HG02588 (cell line): ENCODE measurements around the gene CYP24A1.

Source experiments
- ATAC-seq: cut with Tn5 transposase; IDR thresholded peaks from one replicate; pipeline ENCODE4 v1.9.1; 2021; ENCODE audit warnings: mild to moderate bottlenecking, moderate library complexity; ENCODE audit not compliant: unreplicated experiment

Gene CYP24A1

DNA sequence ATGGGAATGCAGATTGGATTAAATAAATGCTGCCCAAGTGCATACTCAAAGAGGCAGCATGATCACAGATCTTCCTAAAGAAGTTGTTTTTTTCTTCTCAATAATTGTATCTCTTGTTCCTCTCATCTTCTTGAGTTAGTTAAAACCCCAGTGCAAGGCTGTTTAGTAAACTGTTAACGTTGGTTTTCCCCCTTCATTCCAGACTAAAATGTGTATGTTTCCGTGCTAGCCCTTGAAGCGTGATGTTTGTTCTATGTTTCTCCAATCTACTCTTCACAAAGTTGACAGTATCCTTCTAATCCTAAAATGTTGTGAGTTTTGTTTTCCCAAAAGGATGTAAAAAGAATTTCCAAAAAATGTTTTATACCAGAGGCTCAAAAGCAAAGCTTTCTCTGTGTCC, 15.6 kb downstream of the CYP24A1 start:
- ATAC-seq = no peak

- ATAC-seq = no peak
Measured at GRCh38 chr20:54156981-54157835, 16.6 kb downstream of the CYP24A1 start.

DNA sequence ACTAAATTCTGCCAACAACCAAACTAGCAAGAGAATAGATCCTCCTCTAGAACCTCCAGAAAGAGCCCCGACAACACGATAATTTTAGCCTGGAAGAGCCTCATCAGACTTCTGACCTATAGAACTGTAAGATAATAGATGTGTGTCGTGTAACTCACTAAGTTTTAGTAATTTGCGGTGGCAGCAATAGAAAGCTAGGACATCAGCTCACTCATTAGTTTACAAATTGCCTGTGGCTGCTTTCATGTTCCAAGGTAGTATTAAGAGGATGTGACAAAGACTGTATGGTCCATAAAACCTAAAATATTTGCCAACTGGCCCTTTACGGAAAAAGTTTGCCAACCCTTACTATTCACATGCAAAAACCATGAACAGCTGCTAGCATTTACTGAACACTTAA, 17.3 kb downstream of the CYP24A1 start:
- no peak for ATAC-seq

DNA sequence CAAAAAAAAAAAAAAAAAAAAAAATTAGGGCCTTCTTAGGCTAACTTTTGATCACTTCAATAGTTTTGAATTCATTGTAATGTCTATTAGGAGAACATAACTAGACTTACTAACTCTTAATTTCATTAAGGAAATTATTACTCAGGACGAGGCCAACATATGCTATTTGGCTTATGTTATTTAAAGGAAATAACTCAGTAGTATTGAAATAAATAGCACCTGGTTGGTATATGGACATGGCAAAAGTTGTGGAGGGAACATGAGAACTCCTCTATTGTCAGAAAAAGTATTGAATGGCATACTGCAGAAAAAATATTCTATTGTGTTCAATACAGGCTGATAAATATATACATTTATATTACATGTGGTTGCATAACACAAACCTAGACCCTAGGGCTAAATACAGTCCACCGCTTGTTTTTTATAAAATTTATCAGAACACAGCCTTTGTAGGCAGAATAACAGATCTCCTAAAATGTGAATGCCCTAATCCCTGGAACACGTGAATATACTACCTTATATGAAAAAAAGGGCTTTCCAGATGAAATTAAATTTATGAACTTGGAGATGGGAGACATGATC, 18.0 kb downstream of the CYP24A1 start:
- ATAC-seq = no peak

DNA sequence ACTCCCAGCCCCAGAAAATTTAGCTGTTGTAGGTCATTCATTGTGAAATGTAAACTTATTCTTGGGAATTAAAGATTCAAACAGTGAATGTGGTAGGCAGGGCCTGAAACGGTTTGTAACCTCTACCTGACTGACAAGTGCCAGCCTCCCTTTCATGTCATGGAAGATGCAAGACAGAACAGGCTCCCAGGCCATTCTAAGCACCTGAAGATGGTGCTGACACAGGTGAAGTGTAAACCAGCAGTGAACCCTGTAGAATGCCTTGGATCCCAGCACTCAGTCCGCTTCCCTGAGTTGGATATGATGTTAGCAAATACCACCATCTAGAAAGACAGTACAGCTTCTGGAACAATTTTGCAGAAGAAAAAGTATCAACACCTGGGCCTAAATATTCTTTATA, 19.3 kb downstream of the CYP24A1 start:
- ATAC-seq = no peak

GRCh38 chr20:54153847-54154246, 19.9 kb downstream of the CYP24A1 start:
- no peak for ATAC-seq

GRCh38 chr20:54153041-54153327, 20.8 kb downstream of the CYP24A1 start:
- ATAC-seq = no peak

DNA sequence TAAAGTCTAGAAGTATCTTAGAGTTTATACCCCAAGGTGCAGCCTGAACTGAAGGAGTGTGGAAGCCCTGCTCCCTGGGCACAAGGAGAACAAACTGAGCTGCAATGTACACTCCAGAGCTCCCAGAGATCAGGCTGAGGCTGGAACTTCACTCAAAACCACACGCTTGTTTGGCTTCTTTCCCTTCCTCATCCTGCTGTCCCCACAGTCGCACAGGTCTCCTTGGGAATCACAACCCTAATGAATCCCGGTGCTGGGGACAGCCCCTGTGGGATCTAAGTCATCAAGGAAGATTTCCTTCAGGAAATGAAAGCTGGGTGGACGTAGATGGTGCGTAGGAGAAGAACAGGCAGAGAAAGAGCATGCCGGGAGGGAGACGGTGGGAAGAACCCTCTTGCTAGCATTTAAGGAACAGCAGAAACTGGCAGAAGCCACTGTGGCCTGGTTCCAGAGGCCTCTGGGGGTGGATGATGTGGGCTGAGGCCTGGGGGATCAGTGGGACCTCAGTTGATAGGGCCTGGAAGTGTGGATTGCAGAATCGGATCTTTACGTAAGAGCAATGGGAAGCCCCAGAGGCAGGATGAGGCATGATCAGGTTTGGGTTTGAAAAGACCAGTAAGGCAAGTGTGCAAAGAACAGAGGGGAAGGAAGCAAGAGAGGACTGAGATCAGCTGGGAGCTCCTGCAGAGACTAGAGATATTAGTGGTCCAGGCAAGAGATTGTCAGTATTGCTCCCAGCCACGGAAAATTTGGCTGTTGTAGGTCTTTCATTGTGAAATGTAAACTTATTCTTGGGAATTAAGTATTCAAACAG, 21.4 kb downstream of the CYP24A1 start:
- ATAC-seq = no peak

GRCh38 chr20:54151511-54152226, 22.1 kb downstream of the CYP24A1 start:
- no peak for ATAC-seq

DNA sequence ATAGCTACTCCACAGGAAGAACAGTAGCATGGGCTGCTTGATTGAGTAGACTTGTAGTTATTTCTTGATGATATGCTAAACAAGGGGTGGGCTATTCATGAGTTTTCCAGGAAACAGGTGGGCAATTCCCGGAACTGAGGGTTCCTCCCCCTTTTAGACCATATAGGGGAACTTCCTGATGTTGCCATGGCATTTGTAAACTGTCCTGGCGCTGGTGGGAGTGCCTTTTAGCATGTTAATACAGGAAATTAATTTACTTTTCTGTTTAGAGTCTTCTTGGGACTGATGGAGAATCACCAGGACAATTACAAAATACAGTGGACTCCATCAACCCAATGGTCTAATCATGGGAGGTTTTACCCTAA, 22.7 kb downstream of the CYP24A1 start:
- ATAC-seq = no peak

DNA sequence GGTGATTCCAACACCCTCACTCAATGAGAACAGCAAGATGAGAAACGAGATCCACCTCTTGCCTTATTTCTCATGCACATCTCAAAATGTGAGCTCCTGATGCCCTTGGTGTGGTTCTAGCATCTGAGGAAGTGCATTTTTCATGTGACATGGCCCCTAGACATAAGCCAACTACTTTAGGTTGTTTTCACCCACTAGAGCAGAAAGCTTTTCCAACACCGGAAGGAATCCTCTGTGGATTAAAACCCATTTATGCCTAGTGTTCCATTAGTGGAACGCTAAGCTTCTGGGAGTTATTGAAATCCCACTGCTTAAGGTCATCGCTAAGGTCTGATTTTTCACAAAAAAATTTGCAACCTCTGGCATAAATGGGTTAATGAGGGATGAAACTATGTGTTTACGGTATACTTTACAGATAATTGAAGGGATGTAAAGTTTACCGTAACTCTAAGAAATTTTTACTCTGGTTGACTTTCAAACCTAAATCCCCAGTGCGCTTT, 24.0 kb downstream of the CYP24A1 start:
- ATAC-seq = no peak

GRCh38 chr20:54148947-54149764, 24.6 kb downstream of the CYP24A1 start:
- no peak for ATAC-seq

DNA sequence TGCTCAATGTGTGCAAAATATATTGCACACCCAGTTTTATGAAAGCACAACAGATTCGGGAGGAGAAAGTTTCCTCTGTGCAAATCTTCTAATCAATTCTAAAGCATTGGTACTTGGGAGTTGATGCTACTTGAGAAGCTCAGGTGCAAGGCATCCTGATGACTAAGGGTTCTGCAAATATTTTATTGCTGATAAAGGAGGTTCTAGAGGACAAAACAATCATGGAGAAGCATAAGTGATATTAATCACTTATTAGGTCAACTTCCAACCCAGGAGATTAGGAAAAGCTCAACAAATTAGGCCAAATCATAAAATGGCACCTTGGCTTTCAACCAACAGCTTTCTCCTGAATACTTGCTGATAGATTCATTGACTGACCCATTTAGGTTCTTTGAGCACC, 27.1 kb downstream of the CYP24A1 start:
- no peak for ATAC-seq

DNA sequence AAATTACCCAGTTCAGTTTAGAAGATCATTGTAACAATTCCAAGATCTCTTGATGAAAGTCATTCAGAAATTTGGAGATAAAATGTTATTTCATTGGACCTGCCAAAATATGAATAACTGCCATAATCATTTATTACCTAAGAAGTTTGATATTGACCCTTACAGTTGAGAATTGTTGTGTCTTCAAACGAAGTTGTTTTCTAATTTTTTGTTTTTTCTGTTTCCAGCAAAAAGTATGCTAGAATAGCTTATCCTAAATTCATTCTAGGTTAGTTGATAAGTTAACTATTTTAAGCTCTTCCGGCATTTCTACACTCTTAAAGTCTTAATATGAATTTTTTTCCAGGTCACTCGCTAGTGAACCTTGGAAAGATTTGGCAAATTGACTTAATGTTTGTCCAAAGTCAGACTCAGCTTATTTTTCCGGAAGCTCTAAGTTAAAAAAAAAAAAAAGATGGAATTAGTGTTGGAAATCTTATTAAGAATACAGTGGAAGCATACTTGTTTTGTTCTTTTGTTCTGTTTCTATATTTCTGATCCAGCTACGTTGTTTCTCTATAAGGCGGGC, 28.9 kb downstream of the CYP24A1 start:
- no peak for ATAC-seq

DNA sequence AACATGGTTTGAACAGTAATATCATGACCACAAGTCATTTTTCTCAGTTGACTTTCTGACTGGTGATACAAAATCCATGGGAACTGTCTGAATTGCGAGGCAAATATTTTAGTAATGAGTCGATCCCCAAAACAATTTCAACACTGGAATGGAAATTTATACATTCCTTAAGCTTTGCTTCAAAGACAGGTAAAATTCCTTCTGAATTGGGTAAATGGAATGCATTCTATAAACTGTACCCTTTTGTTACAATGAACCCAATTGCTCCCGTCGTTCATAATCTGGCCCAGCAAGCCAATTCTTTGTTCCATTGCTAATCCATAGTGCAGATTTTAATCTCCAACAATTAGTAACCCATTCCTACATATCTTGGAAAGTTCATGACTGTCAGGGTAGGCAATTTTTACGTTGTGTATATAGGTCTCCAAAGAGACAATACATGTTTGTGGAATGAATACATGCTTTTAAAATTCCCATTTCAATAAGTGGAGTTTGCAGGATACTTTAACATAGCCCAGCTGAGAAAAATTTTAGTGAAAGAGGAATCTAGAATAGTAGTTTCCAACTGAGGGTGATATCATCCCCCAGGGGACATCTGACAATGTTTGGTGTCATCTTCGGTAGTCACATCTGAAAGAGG, 32.7 kb downstream of the CYP24A1 start:
- ATAC-seq = no peak

- ATAC-seq = no peak
Measured at GRCh38 chr20:54140486-54140885, 33.3 kb downstream of the CYP24A1 start.

GRCh38 chr20:54140067-54140466, 33.7 kb downstream of the CYP24A1 start:
- ATAC-seq = no peak

GRCh38 chr20:54139188-54139587, 34.6 kb downstream of the CYP24A1 start:
- ATAC-seq = no peak

GRCh38 chr20:54138427-54138826, 35.4 kb downstream of the CYP24A1 start:
- ATAC-seq = no peak

DNA sequence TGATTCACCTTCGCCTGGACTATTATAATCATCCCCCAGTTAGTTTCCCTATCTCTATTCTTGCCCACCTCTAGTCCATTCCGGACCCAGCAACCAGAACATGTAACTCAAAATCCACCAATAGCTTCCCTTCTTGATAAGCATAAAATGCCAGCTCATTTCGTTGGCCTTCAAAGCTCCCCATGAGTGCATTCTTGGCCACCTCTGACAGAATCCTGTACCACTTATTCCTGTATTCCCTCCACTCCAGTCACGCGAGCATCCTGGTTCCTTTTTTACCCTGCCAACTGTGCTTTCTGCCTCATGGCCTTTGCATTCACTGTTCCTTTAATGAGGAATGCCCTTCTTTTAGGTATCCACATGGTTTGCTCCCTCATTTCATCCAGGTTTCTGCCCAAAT, 36.7 kb downstream of the CYP24A1 start:
- ATAC-seq = no peak
